Upper lobe of left lung (tissue), 6 donors: Measurements from ENCODE around the gene BEGAIN. TPM values are rescaled to one million over a fixed set of nuclear protein-coding genes. Genes with fewer than 3 reads are reported as not detected.

Experiments used
- ATAC-seq, 2 donors: fragments of 200-7000 bp; cut with Tn5 transposase; one replicate each; pipeline ENCODE4 v1.9.1; 2022; ENCODE audit warnings: mild to moderate bottlenecking in 2 of 2, moderate library complexity in 2 of 2; ENCODE audit not compliant: low FRiP score in 2 of 2
- DNase-seq, 2 donors: peaks; one replicate each; pipeline ENCODE4 v3.0.0-alpha.2; 2019 to 2020
- H3K27ac ChIP-seq, 4 donors: fragments of 200-600 bp; sonication (generic); one replicate each; pipeline ENCODE4 v1.5.1; 2016 to 2019
- H3K27me3 ChIP-seq, 4 donors: fragments of 200-600 bp; sonication (generic); one replicate each; pipeline ENCODE4 v1.5.1; 2017 to 2019
- H3K36me3 ChIP-seq, 4 donors: fragments of 200-600 bp; sonication (generic); one replicate each; pipeline ENCODE4 v1.5.1; 2016 to 2019
- H3K4me1 ChIP-seq, 4 donors: fragments of 200-600 bp; sonication (generic); one replicate each; pipeline ENCODE4 v1.5.1; 2018 to 2019
- H3K4me3 ChIP-seq, 4 donors: fragments of 200-600 bp; sonication (generic); one replicate each; pipeline ENCODE4 v1.5.1; 2017 to 2019; ENCODE audit warnings: mild to moderate bottlenecking in 2 of 4, moderate library complexity in 1 of 4
- H3K9me3 ChIP-seq, 4 donors: fragments of 200-600 bp; sonication (generic); one replicate each; pipeline ENCODE4 v1.5.1; 2018 to 2019
- CTCF ChIP-seq, 6 experiments: fragments of 450-650 bp in 4 of 6; fragments of 200-600 bp in 2 of 6; sonication (generic) in 2 of 6; IDR thresholded peaks; one replicate each; pipeline ENCODE4 v1.5.1; 2016 to 2019; ENCODE audit warnings: antibody characterized with exemption in 6 of 6
- EP300 ChIP-seq, 4 donors: sonication (generic); formaldehyde crosslinking; IDR thresholded peaks; one replicate each; pipeline ENCODE4 v1.5.1; 2017; ENCODE audit warnings: antibody characterized with exemption in 4 of 4, control low read depth in 2 of 4
- POLR2A ChIP-seq, 4 donors: fragments of 450-650 bp; IDR thresholded peaks; one replicate each; pipeline ENCODE4 v1.5.1; 2016 to 2017; ENCODE audit warnings: antibody characterized with exemption in 4 of 4, mild to moderate bottlenecking in 2 of 4
- POLR2AphosphoS5 ChIP-seq, 2 donors: sonication (generic); formaldehyde crosslinking; IDR thresholded peaks; one replicate each; pipeline ENCODE4 v1.5.1; 2017; ENCODE audit warnings: antibody characterized with exemption in 2 of 2
- WGBS, 2 donors: methylation state at CpG; one replicate each; pipeline ENCODE4 v1.1.5; 2017 to 2018; 5-methylcytosine and 5-hydroxymethylcytosine counted together
- total RNA-seq, 6 donors: library from RNA; depleted of rRNA in 4 of 6; stranded (reverse); fragments of >200 nt in 4 of 6; gene quantifications; one replicate each; pipeline versions ENCODE4 v1.1.0 to v1.2.1, GENCODE V29; 2016 to 2021
- donor health status: DM: no; HTN: no; CAD: no; lungs with moderate emphysema.
- donor health status: DM: no; HTN: yes; CAD: no; lungs with severe emphysema.

Gene BEGAIN
- total RNA-seq, 6 donors from 2014 or later, result under 0.01 to 2.0 (median 0.88) TPM

DNA sequence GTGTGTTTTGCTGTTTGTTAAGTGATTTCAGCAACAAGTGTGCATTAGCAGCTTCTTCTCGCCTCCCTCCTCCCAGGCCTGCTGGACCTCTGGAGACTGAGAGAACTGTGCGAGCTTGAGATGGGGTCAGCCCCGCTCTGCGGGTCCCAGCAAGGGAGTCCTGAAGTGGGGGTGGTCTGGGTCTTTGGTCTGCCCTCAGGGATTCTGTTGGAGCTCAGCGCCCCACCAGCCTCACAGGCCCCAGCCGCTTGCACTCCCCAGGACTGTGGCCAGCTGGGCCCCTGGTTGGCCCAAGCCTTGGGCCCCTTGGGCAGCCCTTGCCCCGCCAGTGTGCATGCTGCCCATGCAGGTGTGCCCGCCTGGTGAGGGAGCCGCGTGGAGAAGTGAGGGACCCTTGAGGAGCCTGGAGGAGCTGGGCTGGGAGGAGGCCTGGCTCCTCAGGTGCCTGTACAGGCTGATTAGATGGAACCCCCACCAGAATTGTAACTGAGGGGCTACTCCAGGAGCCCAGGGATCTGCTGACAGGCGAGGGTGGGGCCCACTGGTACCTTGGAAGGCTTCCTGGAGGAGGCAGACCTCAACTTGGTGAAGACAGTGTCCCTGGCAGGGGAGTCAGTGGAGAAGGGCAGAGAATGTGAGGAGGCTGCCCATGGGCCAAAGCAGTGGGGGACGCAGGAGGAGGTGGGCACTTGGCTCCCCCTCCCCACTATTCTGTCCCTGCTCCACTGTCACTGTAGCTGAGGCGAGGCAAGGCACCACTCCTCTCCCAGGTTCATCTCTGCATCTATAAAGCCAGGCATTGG lies 56.7 kb downstream of the BEGAIN start:
- peak in 1 of 2 donors; percentile 64 for DNase-seq
- ATAC-seq, result no peak
- WGBS, 2 donors, result 93 to 96% methylated on average over 5 to 13 of the region's 13 CpGs
- peaks cover 4 to 43% (median 20%) of the 10 kb centered on the region in 4 donors for H3K36me3 ChIP-seq
- H3K4me3 ChIP-seq, result no peak overlapping the region
- H3K27me3 ChIP-seq, result no peaks in the 10 kb centered on the region
- no peak for TF ChIP-seq CTCF (IDR thresholded peaks at IDR 0.05)
- TF ChIP-seq POLR2AphosphoS5 (IDR thresholded peaks at IDR 0.05), result no peak
- TF ChIP-seq EP300 (IDR thresholded peaks at IDR 0.05), result no peak
- TF ChIP-seq POLR2A (IDR thresholded peaks at IDR 0.05), result no peak
- H3K9me3 ChIP-seq, result no peaks in the 10 kb centered on the region
- no peak overlapping the region for H3K27ac ChIP-seq
- H3K4me1 ChIP-seq, result peaks cover 5 to 13% (median 9%) of the 10 kb centered on the region in 4 donors

DNA sequence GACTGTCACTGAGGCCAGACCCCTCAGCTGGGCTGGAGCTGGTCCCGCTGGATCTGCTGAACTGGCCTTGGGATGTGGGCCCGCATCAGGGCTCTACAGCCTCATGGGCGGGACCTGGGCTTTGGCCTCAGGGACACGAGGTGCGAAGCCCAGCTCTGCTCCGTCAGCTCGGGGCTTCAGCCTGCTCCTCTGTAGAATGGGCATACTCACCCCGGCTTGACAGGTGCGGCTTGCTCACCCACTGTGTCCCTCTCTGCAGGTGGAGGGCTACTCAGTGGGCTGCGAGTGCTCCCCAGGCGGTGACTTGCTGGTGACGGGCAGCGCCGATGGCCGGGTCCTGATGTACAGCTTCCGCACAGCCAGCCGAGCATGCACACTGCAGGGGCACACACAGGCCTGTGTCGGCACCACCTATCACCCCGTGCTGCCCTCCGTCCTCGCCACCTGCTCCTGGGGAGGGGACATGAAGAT lies 57.6 kb downstream of the BEGAIN start:
- no peak for ATAC-seq
- H3K27ac ChIP-seq, result no peak overlapping the region
- peaks cover 4 to 43% (median 20%) of the 10 kb centered on the region in 4 donors for H3K36me3 ChIP-seq
- TF ChIP-seq CTCF (IDR thresholded peaks at IDR 0.05), result no peak
- no peak for TF ChIP-seq EP300 (IDR thresholded peaks at IDR 0.05)
- no peak for TF ChIP-seq POLR2AphosphoS5 (IDR thresholded peaks at IDR 0.05)
- TF ChIP-seq POLR2A (IDR thresholded peaks at IDR 0.05), result no peak
- DNase-seq, result peak; percentile 15 to 78
- H3K4me1 ChIP-seq, result peaks cover 5 to 13% (median 9%) of the 10 kb centered on the region in 4 donors
- H3K27me3 ChIP-seq, result no peaks in the 10 kb centered on the region
- 91 to 100% methylated on average over 5 to 19 of the region's 21 CpGs for WGBS, 2 donors
- no peak overlapping the region for H3K4me3 ChIP-seq
- H3K9me3 ChIP-seq, result no peaks in the 10 kb centered on the region

DNA sequence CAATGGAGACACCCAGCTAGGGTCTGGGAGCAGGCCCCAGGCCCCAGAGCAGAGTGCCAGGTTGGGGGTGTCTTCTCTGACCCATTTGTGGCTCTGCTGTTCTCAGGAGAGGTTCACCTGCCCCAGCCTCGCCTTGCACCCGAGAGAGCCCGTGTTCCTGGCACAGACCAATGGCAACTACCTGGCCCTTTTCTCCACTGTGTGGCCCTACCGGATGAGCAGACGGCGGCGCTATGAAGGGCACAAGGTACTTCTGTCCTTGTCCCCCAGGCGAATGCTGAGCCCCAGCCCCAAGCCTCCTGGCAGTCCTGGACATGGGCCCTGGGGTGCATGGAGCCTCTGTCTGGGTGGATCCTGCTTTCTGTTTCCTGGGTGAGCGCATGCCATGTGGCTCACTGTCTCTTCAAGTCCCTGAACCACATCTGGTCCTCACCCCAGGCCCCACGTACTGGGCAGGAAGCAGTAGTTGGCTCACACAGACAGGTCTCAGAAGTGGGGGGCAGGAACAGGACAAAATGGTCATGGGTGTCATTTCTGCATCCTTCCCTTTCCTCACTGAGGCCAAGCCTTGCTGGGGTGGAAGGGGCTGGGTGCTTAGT lies 58.2 kb downstream of the BEGAIN start:
- H3K36me3 ChIP-seq, result peaks cover 4 to 43% (median 20%) of the 10 kb centered on the region in 4 donors
- no peak for DNase-seq

GRCh38 chr14:100526632-100527031 lies 60.6 kb downstream of the BEGAIN start:
- TF ChIP-seq POLR2AphosphoS5 (IDR thresholded peaks at IDR 0.05) (no peak), EP300 (IDR thresholded peaks at IDR 0.05) (no peak), CTCF (IDR thresholded peaks at IDR 0.05) (no peak), POLR2A (IDR thresholded peaks at IDR 0.05) (no peak)
- Histone ChIP-seq H3K4me3 (no peak overlapping the region), H3K36me3 (peaks cover 4 to 43% (median 20%) of the 10 kb centered on the region in 4 donors), H3K27me3 (no peaks in the 10 kb centered on the region), H3K9me3 (no peaks in the 10 kb centered on the region), H3K27ac (no peak overlapping the region), H3K4me1 (no peaks in the 10 kb centered on the region)
- ATAC-seq, result peak in 1 of 2 donors; percentile 65
- WGBS, 2 donors, result 93 to 99% methylated on average over 2 of the region's 2 CpGs
- peak in 1 of 2 donors; percentile 21 for DNase-seq

More for the DNA sequence above, 58.2 kb downstream of the BEGAIN start:
- Histone ChIP-seq H3K27ac (no peak overlapping the region), H3K27me3 (no peaks in the 10 kb centered on the region), H3K9me3 (no peaks in the 10 kb centered on the region), H3K4me1 (peaks cover 4 to 11% (median 8%) of the 10 kb centered on the region in 4 donors), H3K4me3 (no peak overlapping the region)
- 88 to 97% methylated on average over 5 to 10 of the region's 10 CpGs for WGBS, 2 donors
- TF ChIP-seq POLR2AphosphoS5 (IDR thresholded peaks at IDR 0.05) (no peak), EP300 (IDR thresholded peaks at IDR 0.05) (no peak), CTCF (IDR thresholded peaks at IDR 0.05) (no peak), POLR2A (IDR thresholded peaks at IDR 0.05) (no peak)
- ATAC-seq, result no peak
